Tibial nerve (tissue), 4 donors: Measurements from ENCODE around the gene TBC1D9. TPM values are rescaled to one million over a fixed set of nuclear protein-coding genes. Genes with fewer than 3 reads are reported as not detected.

Source experiments
- DNase-seq, 2 donors: peaks; one replicate each; pipeline ENCODE4 v3.0.0-alpha.2; 2019; ENCODE audit warnings: low spot score in 2 of 2
- H3K27ac ChIP-seq, 4 donors: fragments of 200-600 bp; sonication (generic) in 3 of 4; one replicate each; pipeline ENCODE4 v1.5.1; 2017 to 2019; ENCODE audit warnings: mild to moderate bottlenecking in 1 of 4
- H3K27me3 ChIP-seq, 2 donors: fragments of 200-600 bp; sonication (generic) in 1 of 2; one replicate each; pipeline versions ENCODE4 v1.5.1 to v1.6.0; 2017 to 2019
- H3K36me3 ChIP-seq, 3 donors: fragments of 200-600 bp; sonication (generic); one replicate each; pipeline ENCODE4 v1.5.1; 2018 to 2019
- H3K4me1 ChIP-seq, 4 donors: fragments of 200-600 bp; sonication (generic) in 3 of 4; one replicate each; pipeline ENCODE4 v1.5.1; 2017 to 2019
- H3K4me3 ChIP-seq, 4 donors: fragments of 200-600 bp; sonication (generic) in 3 of 4; one replicate each; pipeline ENCODE4 v1.5.1; 2017 to 2019; ENCODE audit warnings: mild to moderate bottlenecking in 1 of 4, moderate library complexity in 1 of 4
- H3K9me3 ChIP-seq, 4 donors: fragments of 200-600 bp; sonication (generic) in 3 of 4; one replicate each; pipeline ENCODE4 v1.5.1; 2017 to 2019
- CTCF ChIP-seq, 5 experiments: fragments of 200-600 bp in 3 of 5; fragments of 450-650 bp in 2 of 5; sonication (generic) in 3 of 5; IDR thresholded peaks; one replicate each; pipeline ENCODE4 v1.5.1; 2016 to 2019; ENCODE audit warnings: antibody characterized with exemption in 5 of 5, mild to moderate bottlenecking in 3 of 5, moderate library complexity in 2 of 5
- EP300 ChIP-seq, 2 donors: sonication (generic); formaldehyde crosslinking; IDR thresholded peaks; one replicate each; pipeline ENCODE4 v1.6.1; 2017; ENCODE audit warnings: antibody characterized with exemption in 2 of 2, mild to moderate bottlenecking in 1 of 2
- POLR2A ChIP-seq, 2 donors: fragments of 450-650 bp; IDR thresholded peaks; one replicate each; pipeline ENCODE4 v1.6.1; 2017; ENCODE audit warnings: antibody characterized with exemption in 2 of 2, mild to moderate bottlenecking in 2 of 2, moderate library complexity in 2 of 2
- WGBS, 2 donors: methylation state at CpG; one replicate each; pipeline ENCODE4 v1.1.5; 2018; 5-methylcytosine and 5-hydroxymethylcytosine counted together
- total RNA-seq, 4 donors: library from RNA; depleted of rRNA; stranded (reverse); fragments of >200 nt; gene quantifications; one replicate each; pipeline ENCODE4 v1.1.0, GENCODE V29; 2016

Gene TBC1D9
- total RNA-seq, 4 donors from 2014 or later, result 18.4 to 23.7 (median 19.6) TPM

GRCh38 chr4:140640150-140640748, 115.9 kb downstream of the TBC1D9 start:
- TF ChIP-seq POLR2A (IDR thresholded peaks at IDR 0.05), result no peak
- no peak for TF ChIP-seq CTCF (IDR thresholded peaks at IDR 0.05)
- TF ChIP-seq EP300 (IDR thresholded peaks at IDR 0.05), result no peak
- Histone ChIP-seq H3K27me3 (no peaks in the 10 kb centered on the region), H3K36me3 (peaks cover 0 to 47% (median 4%) of the 10 kb centered on the region in 3 donors), H3K9me3 (no peaks in the 10 kb centered on the region), H3K4me3 (no peak overlapping the region), H3K4me1 (peaks cover 0 to 15% (median 0%) of the 10 kb centered on the region in 4 donors), H3K27ac (no peak overlapping the region)
- WGBS, 2 donors, result 67 to 83% methylated on average over 6 of the region's 6 CpGs
- no peak for DNase-seq

DNA sequence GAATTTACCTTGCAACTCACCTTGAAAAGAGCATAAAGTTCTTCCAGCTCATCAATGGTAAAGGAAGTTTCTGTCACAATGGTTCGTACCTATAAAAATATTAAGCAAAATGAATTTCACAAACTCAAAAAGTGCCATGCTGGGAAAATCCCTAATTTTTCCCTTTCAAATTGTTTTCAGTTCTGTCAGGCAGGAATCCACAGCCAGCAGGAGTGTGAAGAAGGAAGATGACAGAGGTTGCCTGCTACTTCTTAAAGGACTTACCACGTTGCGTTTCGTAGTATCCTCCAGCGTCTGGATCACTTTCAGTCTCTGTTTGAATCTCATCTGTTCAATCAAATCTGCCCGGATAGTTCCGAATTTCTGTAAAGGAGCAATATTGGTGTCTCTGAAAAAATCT, 117.1 kb downstream of the TBC1D9 start:
- Histone ChIP-seq H3K27me3 (no peaks in the 10 kb centered on the region), H3K4me1 (peaks cover 0 to 20% (median 0%) of the 10 kb centered on the region in 4 donors), H3K27ac (no peak overlapping the region), H3K9me3 (no peaks in the 10 kb centered on the region), H3K4me3 (no peak overlapping the region), H3K36me3 (peaks cover 0 to 39% (median 4%) of the 10 kb centered on the region in 3 donors)
- TF ChIP-seq CTCF (IDR thresholded peaks at IDR 0.05) (no peak), POLR2A (IDR thresholded peaks at IDR 0.05) (no peak), EP300 (IDR thresholded peaks at IDR 0.05) (no peak)
- DNase-seq, result no peak
- 92 to 96% methylated on average over 7 of the region's 7 CpGs for WGBS, 2 donors

GRCh38 chr4:140637836-140638235, 118.3 kb downstream of the TBC1D9 start:
- Histone ChIP-seq H3K27ac (no peak overlapping the region), H3K36me3 (peaks cover 0 to 36% (median 4%) of the 10 kb centered on the region in 3 donors), H3K4me3 (no peak overlapping the region), H3K4me1 (peaks cover 0 to 20% (median 0%) of the 10 kb centered on the region in 4 donors), H3K9me3 (no peaks in the 10 kb centered on the region), H3K27me3 (no peaks in the 10 kb centered on the region)
- WGBS, 2 donors, result 66 to 79% methylated on average over 6 of the region's 6 CpGs
- TF ChIP-seq CTCF (IDR thresholded peaks at IDR 0.05) (peak in 4 of 5 experiments; percentile 21 to 38 (median 22)), POLR2A (IDR thresholded peaks at IDR 0.05) (no peak), EP300 (IDR thresholded peaks at IDR 0.05) (no peak)
- DNase-seq, result no peak

GRCh38 chr4:140635606-140636005, 120.6 kb downstream of the TBC1D9 start:
- TF ChIP-seq EP300 (IDR thresholded peaks at IDR 0.05) (no peak), CTCF (IDR thresholded peaks at IDR 0.05) (no peak), POLR2A (IDR thresholded peaks at IDR 0.05) (no peak)
- peaks cover 0 to 32% (median 4%) of the 10 kb centered on the region in 3 donors for H3K36me3 ChIP-seq
- H3K27ac ChIP-seq, result peak overlapping the region in 2 of 4 donors; percentile 63 to 69
- no peaks in the 10 kb centered on the region for H3K9me3 ChIP-seq
- no peak overlapping the region for H3K4me3 ChIP-seq
- WGBS, 2 donors, result 37 to 51% methylated on average over 6 of the region's 6 CpGs
- H3K27me3 ChIP-seq, result no peaks in the 10 kb centered on the region
- DNase-seq, result no peak
- H3K4me1 ChIP-seq, result peaks cover 0 to 20% (median 0%) of the 10 kb centered on the region in 4 donors

GRCh38 chr4:140633951-140634350, 122.2 kb downstream of the TBC1D9 start:
- H3K9me3 ChIP-seq, result no peaks in the 10 kb centered on the region
- H3K27ac ChIP-seq, result no peak overlapping the region
- peaks cover 0 to 32% (median 4%) of the 10 kb centered on the region in 3 donors for H3K36me3 ChIP-seq
- WGBS, 2 donors, result 93 to 97% methylated on average over 10 of the region's 10 CpGs
- peaks cover 0 to 20% (median 0%) of the 10 kb centered on the region in 4 donors for H3K4me1 ChIP-seq
- TF ChIP-seq POLR2A (IDR thresholded peaks at IDR 0.05) (no peak), CTCF (IDR thresholded peaks at IDR 0.05) (no peak), EP300 (IDR thresholded peaks at IDR 0.05) (no peak)
- H3K4me3 ChIP-seq, result no peak overlapping the region
- no peaks in the 10 kb centered on the region for H3K27me3 ChIP-seq
- no peak for DNase-seq
